Gastroesophageal sphincter (tissue), 3 donors: ENCODE data around the gene COL28A1.

Experiments
- POLR2A ChIP-seq, 2 donors: fragments of 450-650 bp; IDR thresholded peaks; one replicate each; pipeline ENCODE4 v1.6.1; 2017; ENCODE audit warnings: antibody characterized with exemption in 2 of 2, mild to moderate bottlenecking in 2 of 2, moderate library complexity in 1 of 2
- TF ChIP-seq, protein P1 (sequence below), 4 experiments: fragments of 200-600 bp in 2 of 4; fragments of 450-650 bp in 2 of 4; sonication (generic) in 1 of 4; IDR thresholded peaks; one replicate each; pipeline ENCODE4 v1.5.1; 2017 to 2019; ENCODE audit warnings: antibody characterized with exemption in 4 of 4, mild to moderate bottlenecking in 2 of 4, moderate library complexity in 2 of 4

DNA sequence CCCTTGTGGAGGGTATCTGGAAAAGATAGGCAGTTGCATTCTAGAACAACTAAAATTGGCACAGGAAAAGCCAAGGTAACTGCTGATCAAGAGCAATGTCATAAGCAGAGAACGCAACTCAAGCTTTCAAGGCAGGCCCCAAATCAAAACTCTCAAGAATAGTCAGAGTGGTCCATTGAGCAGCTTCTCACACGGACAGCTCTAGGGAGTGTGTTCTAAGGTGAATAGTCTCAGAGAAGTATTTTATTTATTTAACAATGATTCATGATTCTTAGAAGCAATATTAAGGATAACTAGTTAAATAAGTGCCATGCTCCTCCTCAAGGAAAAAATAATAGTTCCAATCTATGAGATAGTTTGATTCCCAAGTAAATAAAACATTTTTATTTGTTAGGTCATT is 83.0 kb downstream of the COL28A1 start:
- TF ChIP-seq, protein P1, sequence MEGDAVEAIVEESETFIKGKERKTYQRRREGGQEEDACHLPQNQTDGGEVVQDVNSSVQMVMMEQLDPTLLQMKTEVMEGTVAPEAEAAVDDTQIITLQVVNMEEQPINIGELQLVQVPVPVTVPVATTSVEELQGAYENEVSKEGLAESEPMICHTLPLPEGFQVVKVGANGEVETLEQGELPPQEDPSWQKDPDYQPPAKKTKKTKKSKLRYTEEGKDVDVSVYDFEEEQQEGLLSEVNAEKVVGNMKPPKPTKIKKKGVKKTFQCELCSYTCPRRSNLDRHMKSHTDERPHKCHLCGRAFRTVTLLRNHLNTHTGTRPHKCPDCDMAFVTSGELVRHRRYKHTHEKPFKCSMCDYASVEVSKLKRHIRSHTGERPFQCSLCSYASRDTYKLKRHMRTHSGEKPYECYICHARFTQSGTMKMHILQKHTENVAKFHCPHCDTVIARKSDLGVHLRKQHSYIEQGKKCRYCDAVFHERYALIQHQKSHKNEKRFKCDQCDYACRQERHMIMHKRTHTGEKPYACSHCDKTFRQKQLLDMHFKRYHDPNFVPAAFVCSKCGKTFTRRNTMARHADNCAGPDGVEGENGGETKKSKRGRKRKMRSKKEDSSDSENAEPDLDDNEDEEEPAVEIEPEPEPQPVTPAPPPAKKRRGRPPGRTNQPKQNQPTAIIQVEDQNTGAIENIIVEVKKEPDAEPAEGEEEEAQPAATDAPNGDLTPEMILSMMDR (IDR thresholded peaks at IDR 0.05) = no peak
- no peak for TF ChIP-seq POLR2A (IDR thresholded peaks at IDR 0.05)
